NCI-H1417 (cell line): ENCODE results near the gene TPCN1.

Experiments
- DNase-seq, 3 experiments: peaks; one replicate each; lab custom pipeline; 2025; lab: John Stamatoyannopoulos, UW

Gene TPCN1

DNA sequence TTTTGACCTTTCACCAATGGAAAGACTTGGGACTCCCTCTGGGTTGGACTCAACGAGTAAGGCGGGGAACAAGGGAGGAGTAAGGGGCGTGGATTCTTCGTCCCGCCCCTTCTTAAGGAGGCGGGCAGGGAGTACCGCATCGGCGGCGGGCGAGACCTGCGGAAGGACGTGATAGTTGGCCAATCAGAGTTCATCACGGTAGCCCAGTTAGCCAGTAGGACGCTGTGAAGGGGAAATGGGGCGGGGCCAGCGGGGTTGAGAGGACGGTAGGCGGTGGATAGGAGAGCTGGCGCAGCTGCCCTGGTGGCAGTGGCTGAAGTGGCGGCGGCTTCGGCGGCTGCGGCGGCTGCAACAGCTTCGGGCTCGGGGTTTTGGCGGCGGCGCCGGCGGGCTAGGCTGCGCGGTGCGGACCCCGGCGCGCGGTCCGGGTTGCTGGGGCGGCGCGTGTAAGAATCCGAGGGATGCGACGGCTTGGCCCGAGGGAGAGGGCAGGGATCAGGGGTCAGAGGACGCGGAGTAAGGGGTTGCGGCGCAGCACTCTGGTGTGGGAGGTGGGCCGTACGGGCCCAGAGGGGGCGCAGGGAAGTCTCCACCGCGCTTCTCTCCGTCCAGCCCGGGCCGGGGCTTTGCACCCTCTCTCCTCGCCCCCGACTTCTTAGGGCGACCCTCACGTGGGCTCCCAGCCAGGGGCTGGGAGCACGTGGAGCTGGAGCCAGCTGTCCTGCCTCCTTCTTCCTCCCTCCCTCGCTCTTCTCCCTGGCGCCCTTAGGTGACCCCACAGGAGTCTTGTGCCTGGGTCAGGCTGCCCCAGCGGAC, at the start of gene TPCN1:
Gene TPCN1, plus strand, starts transcription at position 284 of the 816 bp plus-strand sequence. CDS start 5,389 bp downstream, outside the sequence.
- peak; percentile 100 for DNase-seq

DNA sequence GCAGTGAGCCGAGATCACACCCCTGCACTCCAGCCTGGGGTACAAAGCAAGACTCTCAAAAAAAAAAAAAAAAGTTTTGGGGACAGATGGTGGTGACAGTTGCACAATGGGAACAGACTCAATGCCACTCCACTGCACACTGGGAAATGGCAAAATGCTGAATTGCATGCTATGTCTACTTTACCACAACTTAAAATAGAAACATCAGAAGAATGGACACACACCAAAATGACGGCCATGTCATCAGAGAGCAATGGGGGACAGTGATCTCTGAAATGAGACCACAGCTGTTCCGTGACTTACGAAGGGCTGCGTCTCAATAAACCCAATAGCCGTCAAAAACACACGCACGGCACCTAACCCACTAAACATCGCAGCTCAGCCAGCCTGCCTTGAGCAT, 49.7 kb upstream of the TPCN1 start:
- DNase-seq: no peak

DNA sequence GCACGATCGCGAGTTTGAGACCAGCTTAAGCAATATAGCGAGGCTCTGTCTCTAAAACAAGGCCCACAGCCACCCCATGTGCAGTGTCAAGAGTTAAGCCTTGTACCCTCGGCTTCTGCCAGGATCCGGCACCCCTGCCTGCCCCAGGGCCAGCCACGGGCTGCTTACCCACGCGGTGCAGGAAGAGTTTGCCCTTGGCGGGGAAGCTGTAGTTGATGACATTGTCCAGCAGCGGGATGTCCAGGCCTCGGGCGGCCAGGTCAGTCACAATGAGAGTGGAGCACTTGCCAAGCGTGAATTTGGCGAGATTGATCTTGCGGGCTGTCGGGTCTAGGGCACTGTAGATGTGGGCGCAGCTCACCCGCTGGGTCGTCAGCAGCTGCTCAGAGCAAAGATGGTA, 49.1 kb upstream of the TPCN1 start:
- no peak for DNase-seq

DNA sequence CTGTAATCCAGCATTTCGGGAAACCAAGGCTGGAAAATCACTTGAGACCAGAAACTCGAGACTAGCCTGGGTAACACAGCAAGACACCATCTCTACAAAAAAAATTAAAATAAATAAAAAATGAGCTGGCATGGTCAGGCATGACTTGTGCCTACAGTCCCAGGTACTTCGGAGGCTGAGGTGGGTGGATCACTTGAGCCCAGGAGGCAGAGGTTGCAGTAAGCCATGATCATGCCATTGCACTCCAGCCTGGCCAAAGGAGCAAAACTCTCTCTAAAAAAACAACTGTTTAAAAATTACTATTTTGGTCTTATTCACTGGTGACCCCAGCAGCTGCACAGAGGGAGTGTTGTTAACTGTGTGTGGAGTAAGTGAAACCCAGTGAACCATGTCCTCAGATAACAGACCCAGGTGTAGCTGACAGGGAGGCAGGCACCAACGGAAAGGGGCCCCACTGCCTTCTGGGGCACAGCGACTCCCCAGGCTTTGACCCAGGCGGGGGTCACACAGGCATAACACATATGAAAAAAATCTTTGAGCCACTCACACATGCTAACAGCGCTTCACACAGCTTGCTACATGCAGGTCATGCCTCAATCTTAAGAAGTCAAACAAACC, 48.1 kb upstream of the TPCN1 start:
- no peak for DNase-seq

DNA sequence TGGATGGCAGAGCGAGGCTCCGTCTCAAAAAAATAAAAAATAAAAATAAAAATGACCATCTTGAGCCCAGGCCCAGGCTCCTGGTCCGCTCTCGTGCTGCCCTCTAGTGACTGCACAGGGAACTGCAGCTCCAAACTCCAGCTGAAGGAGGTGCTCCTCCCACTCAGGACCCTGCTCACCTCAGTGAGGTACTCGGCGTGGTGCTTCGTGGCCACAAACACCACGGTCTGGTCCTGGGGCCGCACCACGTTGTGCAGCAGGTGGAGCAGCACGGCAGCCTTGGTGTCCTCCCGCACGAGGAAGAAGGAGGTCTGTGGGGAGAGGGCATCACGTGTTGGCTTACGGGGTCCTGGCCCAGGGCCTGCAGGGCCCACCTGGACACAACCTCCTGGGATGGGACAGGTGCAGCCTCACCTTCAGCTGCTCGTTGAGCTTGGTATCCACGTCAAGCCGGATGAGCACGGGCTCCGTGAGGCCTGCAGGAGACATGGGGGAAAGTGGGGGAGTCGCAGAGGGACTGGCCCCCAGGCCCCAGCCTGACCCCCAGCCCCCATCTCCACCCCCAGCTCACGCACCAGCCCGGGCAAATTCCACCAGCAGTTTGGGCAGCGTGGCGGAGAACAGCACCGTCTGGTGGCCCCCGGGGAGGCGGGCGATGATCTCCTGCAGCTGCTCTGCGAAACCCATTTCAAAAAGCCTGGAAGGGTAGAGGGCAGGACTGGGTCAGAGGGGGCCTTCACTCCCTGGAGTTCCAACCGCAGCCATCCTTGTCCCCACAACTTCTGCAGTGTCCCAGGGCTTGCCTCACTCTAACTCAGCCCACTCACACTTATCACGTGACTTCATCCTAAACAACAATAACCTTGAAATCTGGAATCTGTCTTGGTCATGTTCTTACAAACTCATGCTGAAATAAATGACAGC, 46.5 kb upstream of the TPCN1 start:
- DNase-seq: peak; percentile 46 to 66 (median 59)

DNA sequence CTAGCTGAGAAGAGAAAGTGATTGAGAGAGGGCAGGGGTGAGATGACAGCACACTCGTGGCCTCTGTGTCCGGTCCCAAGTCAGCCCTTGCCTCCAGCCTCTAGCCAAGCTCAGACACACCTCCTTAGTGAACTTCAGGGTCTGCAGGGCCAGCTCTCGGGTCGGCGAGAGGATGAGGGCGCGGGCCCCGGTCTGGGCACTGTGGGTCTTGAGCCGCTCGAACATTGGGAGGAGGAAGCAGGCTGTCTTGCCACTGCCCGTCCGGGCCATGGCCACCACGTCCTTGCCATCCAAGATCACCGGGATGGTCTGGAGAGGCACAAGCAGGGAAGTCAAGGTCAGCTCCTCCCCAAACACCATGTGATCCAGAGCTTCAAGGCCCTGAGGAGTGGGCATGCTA, 42.2 kb upstream of the TPCN1 start:
- DNase-seq: no peak

DNA sequence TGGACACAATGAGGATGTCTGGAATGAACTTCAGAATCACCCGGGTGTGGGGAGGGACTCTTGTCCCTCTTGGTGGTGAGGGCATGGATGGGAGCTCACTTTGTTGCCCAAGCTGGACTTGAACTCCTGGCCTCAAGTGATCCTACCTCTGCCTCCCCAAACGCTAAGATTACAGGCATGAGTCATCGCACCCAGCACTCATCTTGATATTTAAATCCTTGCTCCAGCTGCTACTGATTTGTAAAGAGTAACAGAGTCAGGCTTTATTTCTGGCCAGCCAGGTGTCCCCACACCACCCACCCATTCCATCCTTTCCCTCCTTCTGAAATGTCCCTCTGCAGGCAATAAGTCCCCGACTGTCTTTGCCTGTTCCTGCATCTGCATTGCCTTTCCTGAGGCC, 40.9 kb upstream of the TPCN1 start:
- no peak for DNase-seq

DNA sequence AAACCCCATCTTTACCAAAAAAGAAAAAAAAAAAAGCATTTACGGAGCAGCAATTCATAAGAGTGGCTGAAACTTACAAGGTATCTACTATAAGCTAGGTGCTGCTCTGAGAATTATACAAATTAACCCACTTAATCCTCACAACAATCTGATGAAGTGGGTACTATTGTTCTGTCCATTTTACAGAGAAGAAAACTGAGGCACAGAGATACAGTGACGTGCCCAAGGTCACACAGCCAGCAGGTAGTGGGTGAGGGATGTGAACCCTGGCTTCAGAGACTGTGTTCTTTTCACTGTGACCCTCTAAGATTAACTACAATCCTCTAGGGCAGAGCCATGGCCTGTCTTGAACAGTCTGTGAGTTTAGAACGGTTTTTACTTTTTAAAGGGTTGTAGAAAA, 39.3 kb upstream of the TPCN1 start:
- no peak for DNase-seq

DNA sequence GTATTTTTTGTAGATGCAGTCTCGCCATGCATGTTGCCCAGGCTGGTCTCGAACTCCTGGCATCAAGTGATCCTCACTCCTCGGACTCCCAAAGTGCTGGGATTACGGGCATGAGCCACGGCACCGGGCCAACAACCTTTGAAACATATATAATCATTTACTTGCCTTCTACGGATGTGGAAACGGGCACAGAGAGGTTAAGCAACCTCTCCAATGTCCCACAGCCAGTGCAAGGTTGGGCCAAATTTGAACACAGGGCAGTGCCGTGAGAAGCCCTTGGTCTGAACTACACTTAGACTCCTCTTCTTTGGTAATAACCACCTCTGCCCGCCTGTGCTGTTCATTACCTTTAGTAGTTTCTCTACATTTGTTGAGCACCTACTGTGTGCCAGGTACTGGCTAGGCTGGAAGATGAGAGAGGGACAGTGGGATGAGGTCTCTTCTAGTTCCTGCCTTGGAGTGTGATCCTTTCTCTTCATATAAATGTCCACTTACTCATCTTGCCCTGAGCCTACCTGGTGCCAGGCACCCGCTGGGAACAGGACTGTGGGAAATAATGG, 38.2 kb upstream of the TPCN1 start:
- no peak for DNase-seq

DNA sequence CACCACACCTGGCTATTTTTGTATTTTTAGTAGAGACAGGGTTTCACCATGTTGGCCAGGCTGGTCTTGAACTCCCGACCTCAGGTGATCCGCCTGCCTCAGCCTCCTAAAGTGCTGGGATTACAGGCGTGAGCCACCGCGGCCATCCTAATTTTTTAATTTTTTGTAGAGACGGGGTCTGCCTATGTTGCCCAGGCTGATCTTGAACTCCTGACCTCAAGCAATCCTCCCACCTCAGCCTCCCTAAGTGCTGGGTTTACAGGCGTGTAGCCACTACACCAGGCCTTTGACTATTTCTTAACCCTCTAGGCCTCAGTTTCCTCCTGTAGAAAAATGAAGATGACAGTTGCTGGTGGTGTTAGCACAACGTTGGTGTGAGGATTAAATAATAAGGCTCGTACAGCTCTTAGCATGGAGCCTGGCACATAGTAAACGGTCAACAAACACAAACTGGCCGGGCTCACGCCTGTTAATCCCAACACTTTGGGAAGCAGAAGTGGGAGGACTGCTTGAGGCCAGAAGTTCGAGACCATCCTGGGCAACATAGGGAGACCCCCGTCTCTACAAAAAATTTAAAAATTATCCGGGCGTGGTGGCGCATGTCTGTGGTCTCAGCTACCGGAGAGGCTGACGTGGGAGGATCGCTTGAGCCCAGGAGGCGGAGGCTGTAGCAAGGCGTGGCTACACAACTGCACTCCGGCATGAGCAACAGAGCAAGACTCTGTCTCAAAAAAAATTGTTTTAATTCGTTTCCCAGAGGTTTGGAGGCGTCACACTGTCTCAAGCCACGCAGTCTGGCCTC, 37.0 kb upstream of the TPCN1 start:
- DNase-seq: no peak

DNA sequence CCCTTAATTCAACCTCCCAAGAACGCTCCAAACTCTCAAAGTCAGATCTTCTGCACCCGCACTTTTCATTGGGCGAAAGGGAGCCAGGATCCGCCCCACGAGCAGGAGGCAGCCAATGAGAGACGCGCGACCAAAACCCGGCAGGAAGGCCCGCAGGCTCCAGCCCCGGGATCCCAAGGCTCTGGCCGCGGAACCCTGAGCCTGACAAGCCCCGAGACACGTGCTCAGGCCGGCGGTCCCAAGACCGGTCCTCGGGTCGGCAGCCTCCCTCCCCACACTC, 36.4 kb upstream of the TPCN1 start:
- DNase-seq: peak; percentile 82 to 92 (median 88)

DNA sequence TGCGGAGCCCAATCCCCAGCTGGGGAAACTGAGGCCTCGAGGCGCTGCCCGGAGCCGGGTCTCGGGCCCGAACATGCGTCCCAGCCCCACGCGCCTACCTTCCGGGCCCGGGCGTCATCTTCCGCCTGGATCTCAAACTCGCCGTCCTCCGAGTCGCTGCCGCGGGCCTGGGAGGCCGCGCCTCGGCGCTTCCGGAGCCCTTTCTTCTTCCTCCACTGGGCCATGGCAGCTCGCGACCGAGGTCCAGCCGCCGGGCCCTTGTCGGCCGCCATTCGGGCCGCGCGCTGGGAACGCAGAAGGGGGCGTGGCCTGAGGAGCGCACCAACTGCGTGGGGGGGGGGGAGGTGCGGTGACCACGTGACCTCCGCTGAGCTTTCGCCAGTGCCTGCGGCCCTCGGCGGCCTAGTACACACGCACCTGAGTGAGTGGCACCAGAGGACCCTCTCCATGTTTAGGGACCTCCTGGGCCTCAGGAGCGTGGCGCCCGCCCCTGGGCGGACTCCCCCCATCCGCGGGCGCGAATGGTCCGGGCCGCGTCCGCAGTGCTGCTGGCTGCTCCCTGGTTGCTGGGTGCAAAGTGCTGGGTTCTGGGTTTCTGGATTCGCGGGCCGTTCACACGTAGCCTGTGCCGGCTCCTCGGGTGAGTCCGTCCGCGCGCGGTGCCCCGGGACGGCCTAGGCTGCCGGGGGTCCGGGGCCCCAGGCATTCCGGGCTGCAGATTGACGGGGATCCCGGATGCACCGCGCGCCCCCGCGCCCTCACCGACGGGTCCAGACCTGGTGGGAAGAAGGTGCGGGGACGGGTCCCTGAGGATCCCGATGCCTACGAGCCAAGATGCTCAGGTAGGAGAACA, 35.9 kb upstream of the TPCN1 start, which contains the start of the genes DDX54 and RITA1:
Gene DDX54, minus strand, starts transcription at position 299 of the 853 bp plus-strand sequence. Its CDS starts 27 bp downstream, at position 272.
Gene RITA1, plus strand, starts transcription at position 542 of the 853 bp plus-strand sequence. CDS start 1,026 bp downstream, outside the sequence.
- DNase-seq: peak; percentile 88 to 94 (median 93)

DNA sequence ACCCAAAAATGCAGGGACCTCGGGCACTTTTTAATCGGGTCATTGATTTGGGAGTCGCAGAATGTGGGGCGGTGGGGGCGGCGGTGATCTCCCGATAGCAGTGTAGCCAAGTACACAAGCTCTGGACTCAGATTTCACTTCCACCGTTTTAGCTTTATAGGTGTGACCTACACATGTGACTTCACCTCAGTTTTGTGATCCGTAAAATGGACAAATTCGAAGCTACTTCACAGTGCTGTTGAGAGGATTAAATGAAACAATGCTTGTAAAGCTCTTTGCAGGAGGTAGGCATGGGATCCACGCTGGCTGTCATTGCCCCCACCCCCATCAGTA, 35.3 kb upstream of the TPCN1 start:
- DNase-seq: peak; percentile 29 to 73 (median 42)

DNA sequence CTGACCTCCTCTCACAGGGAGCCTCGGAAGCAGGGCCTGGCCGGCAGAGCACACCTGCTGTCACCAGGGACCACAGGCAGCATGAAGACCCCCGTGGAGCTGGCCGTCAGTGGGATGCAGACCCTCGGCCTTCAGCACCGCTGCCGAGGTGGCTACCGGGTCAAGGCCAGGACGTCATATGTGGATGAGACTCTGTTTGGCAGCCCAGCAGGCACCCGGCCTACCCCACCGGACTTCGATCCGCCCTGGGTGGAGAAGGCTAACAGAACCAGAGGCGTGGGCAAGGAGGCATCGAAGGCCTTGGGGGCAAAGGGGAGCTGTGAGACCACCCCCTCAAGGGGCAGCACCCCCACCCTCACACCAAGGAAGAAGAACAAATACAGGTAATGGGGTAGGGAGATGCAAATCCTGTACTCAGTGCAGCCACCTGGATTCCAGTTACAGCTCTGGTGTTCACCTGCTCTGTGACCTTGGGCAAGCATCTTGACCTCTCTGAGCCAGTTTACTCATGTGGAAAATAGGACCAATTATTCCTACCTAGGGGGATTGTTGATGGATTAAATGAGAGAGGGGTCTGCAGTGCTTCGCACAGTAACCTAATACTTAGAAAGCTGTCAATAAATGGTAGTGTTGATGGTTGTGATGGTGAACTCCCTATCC, 34.5 kb upstream of the TPCN1 start:
- DNase-seq: no peak

DNA sequence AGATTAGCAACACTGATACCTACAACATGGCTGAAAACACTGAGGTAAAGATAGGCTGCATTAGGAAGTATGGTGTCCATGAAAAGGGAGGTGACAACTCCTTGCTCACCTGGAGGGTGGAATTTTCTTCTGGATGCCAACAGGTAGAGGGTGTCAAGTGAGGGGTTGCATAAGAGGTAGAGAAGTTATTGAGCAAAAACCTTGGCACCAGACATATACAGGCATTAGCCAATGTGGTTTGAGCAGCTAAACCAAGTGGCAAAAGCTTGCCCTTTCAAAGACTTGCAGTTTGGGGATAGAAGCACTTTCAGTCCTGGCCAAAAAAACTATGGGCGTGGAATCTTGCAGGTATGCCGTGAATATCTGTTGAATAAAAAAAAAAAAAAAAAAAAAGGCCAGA, 31.9 kb upstream of the TPCN1 start:
- no peak for DNase-seq

DNA sequence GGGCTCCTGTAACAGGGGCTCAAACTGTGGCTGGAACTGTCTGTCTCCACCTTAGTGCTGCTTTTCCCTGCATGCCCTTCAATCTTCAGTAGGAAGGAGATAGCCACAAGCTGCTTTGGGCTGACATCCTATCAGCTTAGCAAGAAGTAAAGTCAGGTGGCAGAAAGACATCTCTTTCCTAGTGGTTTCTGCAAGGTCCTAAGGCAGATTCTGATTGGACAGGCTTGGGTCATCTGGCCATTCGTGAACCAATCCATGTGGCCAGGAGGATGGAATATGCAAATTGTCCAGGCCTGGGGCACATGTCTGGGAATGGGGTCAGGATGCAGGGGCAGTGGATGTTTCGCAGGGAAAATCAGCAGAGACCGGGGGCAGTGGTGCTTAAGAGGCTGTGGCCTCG, 30.5 kb upstream of the TPCN1 start:
- DNase-seq: no peak

DNA sequence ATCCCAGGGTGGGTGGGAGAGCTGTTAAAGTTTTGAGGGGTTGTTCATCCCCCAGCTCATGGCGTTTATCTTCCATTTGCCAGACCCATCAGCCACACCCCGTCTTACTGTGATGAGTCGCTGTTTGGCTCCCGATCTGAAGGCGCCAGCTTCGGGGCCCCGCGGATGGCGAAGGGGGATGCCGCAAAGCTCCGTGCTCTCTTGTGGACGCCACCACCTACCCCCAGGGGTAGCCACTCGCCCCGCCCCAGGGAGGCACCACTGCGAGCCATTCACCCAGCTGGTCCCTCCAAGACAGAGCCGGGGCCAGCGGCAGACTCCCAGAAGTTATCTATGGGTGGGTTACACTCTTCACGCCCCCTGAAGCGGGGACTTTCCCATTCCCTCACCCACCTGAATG, 30.0 kb upstream of the TPCN1 start:
- no peak for DNase-seq

DNA sequence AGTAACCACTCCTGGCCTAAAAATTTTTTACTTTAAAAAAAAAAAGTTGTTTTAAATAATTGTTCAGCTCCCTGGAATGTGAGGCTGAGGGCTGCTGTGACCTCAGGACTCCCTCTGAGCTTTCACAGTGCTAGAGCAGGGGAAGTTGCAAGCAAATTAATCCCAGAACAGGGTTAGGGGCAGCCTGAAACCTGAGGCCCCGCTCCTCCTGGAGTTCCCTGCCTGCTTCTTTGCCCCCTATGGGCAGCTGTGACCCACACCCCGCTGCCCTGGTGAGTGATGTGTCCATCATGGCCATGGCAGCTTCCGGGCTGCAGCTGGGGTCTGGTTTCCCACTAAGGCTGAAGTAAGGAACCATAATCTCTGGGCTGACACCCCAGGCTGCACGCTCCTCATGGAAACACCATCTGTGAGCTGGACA, 26.3 kb upstream of the TPCN1 start:
- DNase-seq: no peak

DNA sequence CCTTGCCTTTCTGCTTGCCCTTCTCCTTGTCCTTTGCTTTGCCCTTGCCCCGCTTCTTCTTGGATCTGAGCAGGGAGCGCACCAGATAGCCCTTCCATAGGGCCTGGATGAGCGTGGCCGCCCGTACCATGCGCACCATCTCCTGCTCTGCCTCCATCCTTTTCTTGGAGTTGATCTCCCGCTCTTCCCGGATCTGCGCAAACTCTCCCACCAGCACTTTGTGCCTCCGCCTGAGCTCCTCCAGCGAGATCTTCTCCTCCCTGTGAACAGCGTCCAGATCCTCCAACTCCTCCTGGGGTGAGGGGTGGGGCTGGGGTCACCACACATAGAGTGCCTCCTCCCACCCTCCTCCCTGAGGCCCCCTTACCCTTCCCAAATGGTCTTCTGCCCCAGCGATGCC, 25.7 kb upstream of the TPCN1 start:
- no peak for DNase-seq

DNA sequence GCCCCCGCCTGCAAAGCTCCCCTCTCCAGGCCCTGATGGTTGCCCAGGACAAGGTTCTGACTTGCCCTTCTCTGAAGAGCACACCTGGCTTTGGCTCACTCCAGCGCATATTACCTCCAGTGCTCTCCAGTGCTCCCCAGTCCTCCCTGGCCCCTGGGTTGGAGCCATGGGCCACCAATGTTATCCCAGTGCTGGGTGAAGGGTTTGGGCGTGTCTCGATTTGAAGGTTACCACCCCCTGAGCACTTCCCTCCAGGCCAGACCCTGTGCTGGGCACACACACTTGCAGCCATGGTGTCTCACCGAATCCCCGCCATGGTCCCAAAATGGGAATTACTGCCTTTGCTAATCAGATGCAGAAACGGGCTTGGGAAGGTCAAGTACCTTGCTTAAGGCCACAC, 24.7 kb upstream of the TPCN1 start:
- DNase-seq: no peak
